ENCODE data around the gene ZNF189.

DNA sequence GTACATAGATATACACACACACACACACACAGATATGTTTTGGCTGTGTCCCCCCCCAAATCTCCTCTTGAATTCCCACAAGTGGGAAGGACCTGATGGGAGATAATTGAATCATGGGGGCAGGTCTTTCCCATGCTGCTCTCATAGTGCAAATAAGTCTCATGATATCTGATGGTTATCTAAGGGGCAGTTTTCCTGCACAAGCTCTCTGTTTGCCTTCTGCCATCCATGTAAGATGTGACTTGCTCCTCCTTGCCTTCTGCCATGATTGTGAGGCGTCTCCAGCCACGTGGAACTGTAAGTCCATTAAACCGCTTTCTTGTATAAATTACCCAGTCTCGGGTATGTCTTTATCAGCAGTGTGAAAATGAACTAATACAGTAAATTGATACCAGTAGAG is 52.8 kb downstream of the ZNF189 start:
- TF ChIP-seq, protein P1, sequence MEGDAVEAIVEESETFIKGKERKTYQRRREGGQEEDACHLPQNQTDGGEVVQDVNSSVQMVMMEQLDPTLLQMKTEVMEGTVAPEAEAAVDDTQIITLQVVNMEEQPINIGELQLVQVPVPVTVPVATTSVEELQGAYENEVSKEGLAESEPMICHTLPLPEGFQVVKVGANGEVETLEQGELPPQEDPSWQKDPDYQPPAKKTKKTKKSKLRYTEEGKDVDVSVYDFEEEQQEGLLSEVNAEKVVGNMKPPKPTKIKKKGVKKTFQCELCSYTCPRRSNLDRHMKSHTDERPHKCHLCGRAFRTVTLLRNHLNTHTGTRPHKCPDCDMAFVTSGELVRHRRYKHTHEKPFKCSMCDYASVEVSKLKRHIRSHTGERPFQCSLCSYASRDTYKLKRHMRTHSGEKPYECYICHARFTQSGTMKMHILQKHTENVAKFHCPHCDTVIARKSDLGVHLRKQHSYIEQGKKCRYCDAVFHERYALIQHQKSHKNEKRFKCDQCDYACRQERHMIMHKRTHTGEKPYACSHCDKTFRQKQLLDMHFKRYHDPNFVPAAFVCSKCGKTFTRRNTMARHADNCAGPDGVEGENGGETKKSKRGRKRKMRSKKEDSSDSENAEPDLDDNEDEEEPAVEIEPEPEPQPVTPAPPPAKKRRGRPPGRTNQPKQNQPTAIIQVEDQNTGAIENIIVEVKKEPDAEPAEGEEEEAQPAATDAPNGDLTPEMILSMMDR (IDR thresholded peaks at IDR 0.05; ENCODE audit: low read depth, low read length, poor library complexity, severe bottlenecking) = no peak
- no peak for TF ChIP-seq EZH2phosphoT487 (IDR thresholded peaks at IDR 0.05; ENCODE audit: borderline replicate concordance, low read length)

Measured in DOHH2 (cell line).